Heart left ventricle (tissue), 16 donors: ENCODE data around the gene RREB1. TPM values are rescaled to one million over a fixed set of nuclear protein-coding genes. Genes with fewer than 3 reads are reported as not detected.

Experiments used
- ATAC-seq, 4 donors: fragments of 200-7000 bp; cut with Tn5 transposase; one replicate each; pipeline ENCODE4 v1.9.1; 2020 to 2022; ENCODE audit warnings: moderate library complexity in 4 of 4, mild to moderate bottlenecking in 3 of 4, moderate number of reproducible peaks in 1 of 4
- DNase-seq, 5 donors: peaks; one replicate each; pipeline ENCODE4 v3.0.0-alpha.2; 2020
- H3K27ac ChIP-seq, 12 donors: fragments of 200-600 bp; sonication (generic) in 4 of 12; one replicate each; pipeline versions ENCODE4 v1.5.0 to v1.8.0; 2016 to 2022; ENCODE audit warnings: mild to moderate bottlenecking in 2 of 12
- H3K27me3 ChIP-seq, 9 donors: fragments of 200-600 bp; sonication (generic) in 2 of 9; one replicate each; pipeline versions ENCODE4 v1.5.1 to v1.8.0; 2016 to 2022; ENCODE audit warnings: mild to moderate bottlenecking in 3 of 9
- H3K36me3 ChIP-seq, 9 donors: fragments of 200-600 bp; sonication (generic) in 2 of 9; one replicate each; pipeline versions ENCODE4 v1.5.0 to v1.8.0; 2018 to 2022; ENCODE audit warnings: mild to moderate bottlenecking in 2 of 9
- H3K4me1 ChIP-seq, 12 donors: fragments of 200-600 bp; sonication (generic) in 4 of 12; one replicate each; pipeline versions ENCODE4 v1.5.0 to v1.8.0; 2016 to 2022; ENCODE audit warnings: mild to moderate bottlenecking in 3 of 12
- H3K4me3 ChIP-seq, 12 donors: fragments of 200-600 bp; sonication (generic) in 4 of 12; one replicate each; pipeline versions ENCODE4 v1.5.0 to v1.8.0; 2017 to 2022; ENCODE audit warnings: mild to moderate bottlenecking in 9 of 12, moderate library complexity in 4 of 12
- H3K9me3 ChIP-seq, 12 donors: fragments of 200-600 bp; sonication (generic) in 4 of 12; one replicate each; pipeline versions ENCODE4 v1.5.0 to v1.8.0; 2016 to 2022; ENCODE audit warnings: mild to moderate bottlenecking in 1 of 12
- CTCF ChIP-seq, 12 donors: fragments of 200-600 bp; sonication (generic) in 4 of 12; IDR thresholded peaks; one replicate each; pipeline versions ENCODE4 v1.5.0 to v1.8.0; 2018 to 2022; ENCODE audit warnings: antibody characterized with exemption in 12 of 12, mild to moderate bottlenecking in 5 of 12
- POLR2A ChIP-seq, 2 donors: fragments of 450-650 bp; IDR thresholded peaks; one replicate each; pipeline ENCODE4 v1.6.1; 2017; ENCODE audit warnings: antibody characterized with exemption in 2 of 2, mild to moderate bottlenecking in 2 of 2, moderate library complexity in 2 of 2
- WGBS, 4 donors: extraction: QIAGEN DNeasy Blood & Tissue Kit in 2 of 4; methylation state at CpG; one replicate each; pipeline versions ENCODE4 v1.1.5 to v1.1.7; 2013 to 2018; 5-methylcytosine and 5-hydroxymethylcytosine counted together
- intact Hi-C, 10 donors: fragments of 100-400 bp; cut with DNase I; formaldehyde crosslinking; loops; one replicate each; pipeline versions ENCODE4 v1.11.1 to v1.14.2; 2022
- polyA plus RNA-seq, 2 donors: library from polyadenylated mRNA; stranded (reverse); fragments of 200-250 nt; gene quantifications; one replicate each; pipeline ENCODE4 v1.2.3, GENCODE V29; 2013
- total RNA-seq, 9 donors: library from RNA; depleted of rRNA in 2 of 9; stranded (reverse); fragments of >200 nt in 2 of 9; fragmentation: NEBNext Ultra II Directional in 3 of 9; extraction: Animal tissue kit (Norgen Biotek cat#: 25700) in 3 of 9; gene quantifications; one replicate each; pipeline versions ENCODE4 v1.1.0 to v1.2.4, GENCODE V29; 2016 to 2023
- donor health status: ischemic (EF 13 %, LVEDD 7.1; RV severe dilation, severe dysfunction).
- donor health status: healthy with polysubstance abuse.
- donor health status: DM: no; HTN: yes; CAD: no.
- donor health status: DM: no; HTN: no; CAD: no.
- donor health status: ischemic (EF 25% LVEDD 6.9; RV normal size, moderate dysfunction).
- donor health status: ischemic (EF 25% LVEDD 5.7; RV mildly dilated, moderate dysfunction).
- donor health status: healthy.
- donor health status: DM: yes; HTN: yes; CAD: no.
- donor health status: ischemic (EF 35%, LVEDD 5.7; RV mildly dilated, moderate dysfunction).
- donor health status: nonischemic (EF 11% LVEDD 7.7; RV severe dilation, severe dysfunction).
- donor health status: DM: yes; HTN: yes; CAD: no.
- donor health status: PGD.
- donor health status: ischemic (EF 29% LVEDD 5.4; RV normal size, mild dysfunction).
- donor health status: nonischemic (EF 23%, LVEDD 6.1; RV moderate dilation, normal function).

RREB1 gene
- total and polyA plus RNA-seq, 11 donors = 8.7 to 49.4 (median 35.7) TPM

DNA sequence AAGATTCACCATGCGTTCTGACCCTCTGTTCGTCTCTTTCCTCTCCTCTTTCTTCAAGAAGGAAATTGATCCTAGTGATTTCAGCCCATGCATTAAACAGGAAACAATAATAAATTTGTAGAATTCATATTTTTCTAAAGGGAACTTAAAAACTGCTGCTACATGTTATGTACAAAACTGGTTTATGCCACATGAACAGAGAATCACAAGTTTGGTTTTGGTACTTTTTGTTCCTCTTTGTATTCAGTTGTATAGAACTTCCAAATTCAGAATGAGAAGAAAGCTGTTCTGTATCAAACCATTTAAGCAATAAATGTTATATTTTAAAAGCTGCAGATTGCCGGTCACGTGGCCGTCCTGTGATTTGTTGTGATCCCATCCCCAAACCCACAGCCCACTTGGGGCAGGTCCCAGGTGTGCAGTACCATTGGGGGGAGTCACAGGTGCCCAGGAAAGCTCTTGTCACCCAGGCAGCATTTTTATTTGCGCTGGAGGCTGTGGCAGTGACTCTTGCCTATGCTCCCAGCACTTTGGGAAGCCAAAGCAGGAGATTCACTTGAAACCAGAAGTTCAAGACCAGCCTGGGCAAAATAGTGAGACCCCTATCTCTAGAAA, 144.0 kb downstream of the RREB1 start:
- ATAC-seq = no peak
- WGBS, 4 donors = 89 to 93% (median 91%) methylated on average over 6 of the region's 6 CpGs

DNA sequence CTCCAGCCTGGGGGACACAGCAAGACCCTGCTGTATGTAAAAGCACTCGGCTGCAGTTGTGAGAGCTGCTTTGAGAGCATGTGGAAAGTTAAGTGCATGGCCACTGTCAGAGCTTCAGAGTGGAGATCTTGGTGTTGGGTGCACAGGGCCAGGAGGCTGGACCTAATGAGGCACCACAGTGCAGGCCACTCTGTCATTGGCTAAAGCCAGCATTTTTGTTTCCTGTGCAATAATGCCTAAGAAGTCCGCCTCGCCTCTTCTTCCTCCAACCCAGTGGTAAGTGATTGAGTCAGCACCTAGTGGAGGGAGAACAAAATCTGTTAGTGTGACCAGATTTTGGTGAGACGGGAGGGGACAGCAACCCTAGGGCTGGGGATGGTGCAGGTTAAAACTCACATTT, 144.6 kb downstream of the RREB1 start:
- peaks cover 0 to 52% (median 46%) of the 10 kb centered on the region in 9 donors for H3K36me3 ChIP-seq
- no peak for DNase-seq
- H3K27ac ChIP-seq = peak overlapping the region in 1 of 12 donors; percentile 86
- no peaks in the 10 kb centered on the region for H3K27me3 ChIP-seq
- H3K9me3 ChIP-seq = peaks cover 0 to 11% (median 7%) of the 10 kb centered on the region in 12 donors
- H3K4me3 ChIP-seq = no peak overlapping the region
- 83 to 98% (median 95%) methylated on average over 4 of the region's 4 CpGs for WGBS, 4 donors
- ATAC-seq = peak in 3 of 4 donors; percentile 32 to 63 (median 43)
- intact Hi-C loops = no loop called here
- no peak for TF ChIP-seq CTCF (IDR thresholded peaks at IDR 0.05)
- peaks cover 0 to 55% (median 10%) of the 10 kb centered on the region in 12 donors for H3K4me1 ChIP-seq

More for the DNA sequence above, 144.0 kb downstream of the RREB1 start:
- H3K27ac ChIP-seq = peak overlapping the region in 1 of 12 donors; percentile 86
- TF ChIP-seq CTCF (IDR thresholded peaks at IDR 0.05) (no peak), POLR2A (IDR thresholded peaks at IDR 0.05) (no peak)
- H3K4me1 ChIP-seq = peaks cover 0 to 55% (median 10%) of the 10 kb centered on the region in 12 donors
- H3K36me3 ChIP-seq = peaks cover 0 to 59% (median 53%) of the 10 kb centered on the region in 9 donors
- intact Hi-C loops = no loop called here
- peaks cover 0 to 11% (median 7%) of the 10 kb centered on the region in 12 donors for H3K9me3 ChIP-seq
- H3K4me3 ChIP-seq = no peak overlapping the region
- H3K27me3 ChIP-seq = no peaks in the 10 kb centered on the region
- DNase-seq = no peak

DNA sequence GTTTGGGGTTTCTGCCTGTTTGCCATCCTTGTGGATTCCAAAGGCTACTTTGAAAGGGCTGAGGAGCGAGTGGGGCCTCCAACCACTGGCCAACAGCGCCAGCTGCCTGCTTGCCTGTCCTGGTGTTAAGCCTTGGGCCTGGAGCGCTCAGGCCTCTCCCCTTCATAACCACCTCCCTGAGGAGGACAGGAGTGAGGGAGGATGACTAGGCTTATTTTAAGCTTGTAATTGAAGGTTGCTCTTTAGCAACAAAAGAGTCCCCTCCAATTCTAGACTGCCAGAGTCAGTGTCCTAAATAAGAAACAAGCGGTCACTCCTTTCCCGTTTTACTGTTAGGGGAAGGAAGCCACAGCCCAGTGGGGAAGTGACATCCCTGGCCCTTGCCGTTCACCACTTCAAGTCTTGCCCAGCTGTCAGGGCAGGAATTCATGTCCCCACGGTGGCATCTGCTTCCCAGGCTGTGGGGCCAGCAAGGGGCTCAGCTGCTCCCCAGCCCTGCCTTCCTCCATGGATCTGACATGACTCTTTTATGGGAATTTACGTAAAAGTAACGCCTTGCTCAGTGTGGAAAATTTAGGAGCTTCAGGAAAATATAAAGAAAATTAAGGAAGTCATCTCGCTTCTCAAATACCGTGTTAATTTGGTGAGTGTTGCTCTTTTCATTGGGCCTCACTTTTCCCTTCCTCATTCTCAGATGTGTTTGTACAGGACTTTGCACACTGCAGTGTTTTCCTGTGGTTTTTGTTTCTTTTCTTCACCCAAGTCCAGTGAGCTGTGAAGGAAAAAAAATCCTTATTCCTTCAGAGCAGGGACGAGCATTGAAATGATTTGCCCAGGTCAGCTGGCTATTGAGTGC, 147.4 kb downstream of the RREB1 start:
- Histone ChIP-seq H3K36me3 (peaks cover 0 to 24% (median 18%) of the 10 kb centered on the region in 9 donors), H3K27me3 (no peaks in the 10 kb centered on the region), H3K9me3 (peaks cover 0 to 11% (median 7%) of the 10 kb centered on the region in 12 donors), H3K27ac (peak overlapping the region in 11 of 12 donors; percentile 24 to 86 (median 71)), H3K4me3 (no peak overlapping the region), H3K4me1 (peaks cover 0 to 56% (median 10%) of the 10 kb centered on the region in 12 donors)
- peak in 4 of 5 donors; percentile 51 to 65 (median 54) for DNase-seq
- intact Hi-C loops = no loop called here
- peak in 3 of 4 donors; percentile 39 to 71 (median 55) for ATAC-seq
- TF ChIP-seq POLR2A (IDR thresholded peaks at IDR 0.05) (no peak), CTCF (IDR thresholded peaks at IDR 0.05) (no peak)
- WGBS, 4 donors = 58 to 76% (median 63%) methylated on average over 10 to 12 of the region's 12 CpGs

GRCh38 chr6:7255918-7256317, 148.2 kb downstream of the RREB1 start:
- Histone ChIP-seq H3K27ac (peak overlapping the region in 8 of 12 donors; percentile 18 to 86 (median 66)), H3K27me3 (no peaks in the 10 kb centered on the region), H3K36me3 (peaks cover 0 to 17% (median 11%) of the 10 kb centered on the region in 9 donors), H3K4me3 (no peak overlapping the region), H3K4me1 (peaks cover 0 to 60% (median 15%) of the 10 kb centered on the region in 12 donors), H3K9me3 (peaks cover 0 to 11% (median 7%) of the 10 kb centered on the region in 12 donors)
- intact Hi-C loops = no loop called here
- 95 to 98% (median 98%) methylated on average over 5 of the region's 5 CpGs for WGBS, 4 donors
- ATAC-seq (no peak), DNase-seq (peak in 1 of 5 donors; percentile 11)
- TF ChIP-seq POLR2A (IDR thresholded peaks at IDR 0.05) (no peak), CTCF (IDR thresholded peaks at IDR 0.05) (no peak)
